Measurements from ENCODE around the gene ADAM21.

The ADAM21 gene

DNA sequence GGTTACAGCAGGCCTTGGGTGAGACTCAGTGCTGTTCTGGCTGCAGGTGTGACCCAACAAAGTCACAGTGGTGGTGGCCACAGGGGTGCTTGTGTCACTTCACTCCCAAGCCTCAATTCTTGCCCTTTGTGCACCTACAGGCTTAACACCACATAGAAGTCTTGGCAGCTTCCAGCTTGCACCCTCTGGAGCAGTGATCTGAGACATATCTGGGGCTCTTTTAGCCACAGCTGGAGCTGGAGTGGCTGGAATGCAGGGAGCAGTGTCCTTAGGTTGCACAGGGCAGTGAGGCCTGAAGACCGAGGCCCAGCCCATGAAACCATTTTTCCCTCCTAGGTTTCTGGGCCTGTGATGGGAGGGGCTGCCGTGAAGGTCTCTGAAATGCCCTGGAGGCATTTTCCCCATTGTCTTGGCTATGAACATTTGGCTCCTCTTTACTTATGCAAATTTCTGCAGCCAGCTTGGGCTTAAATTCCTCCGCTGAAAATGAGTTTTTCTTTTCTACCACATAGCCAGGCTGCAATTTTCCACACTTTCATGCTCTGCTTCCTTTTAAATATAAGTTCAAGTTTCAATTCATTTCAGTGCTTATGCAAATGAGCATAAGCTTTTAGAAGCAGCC, 37.7 kb downstream of the ADAM21 start:
- no peak for DNase-seq

DNA sequence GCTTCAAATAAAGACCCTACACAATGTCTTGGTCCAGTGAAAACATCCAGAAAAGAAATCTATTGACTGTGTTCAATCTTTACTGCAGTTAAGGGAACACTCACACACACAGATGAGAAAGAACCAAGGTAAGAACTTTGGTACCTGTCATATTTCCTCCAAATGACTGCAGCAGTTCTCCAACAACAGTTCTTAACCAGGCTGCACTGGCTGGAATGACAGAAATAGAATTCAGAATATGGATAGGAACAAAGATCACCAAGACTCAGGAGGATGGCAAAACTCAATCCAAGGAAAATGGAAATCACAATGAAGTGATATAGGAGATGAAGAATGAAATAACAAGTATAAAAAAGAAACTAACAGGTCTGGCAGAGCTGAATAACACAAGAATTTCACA, 46.2 kb downstream of the ADAM21 start:
- DNase-seq: no peak
